Upper lobe of left lung (tissue), 4 donors: Measurements from ENCODE around the gene KLC1.

Experiments
- EP300 ChIP-seq, 4 donors: sonication (generic); formaldehyde crosslinking; IDR thresholded peaks; one replicate each; pipeline ENCODE4 v1.5.1; 2017; ENCODE audit warnings: antibody characterized with exemption in 4 of 4, control low read depth in 2 of 4
- POLR2A ChIP-seq, 4 donors: fragments of 450-650 bp; IDR thresholded peaks; one replicate each; pipeline ENCODE4 v1.5.1; 2016 to 2017; ENCODE audit warnings: antibody characterized with exemption in 4 of 4, mild to moderate bottlenecking in 2 of 4
- POLR2AphosphoS5 ChIP-seq, 2 donors: sonication (generic); formaldehyde crosslinking; IDR thresholded peaks; one replicate each; pipeline ENCODE4 v1.5.1; 2017; ENCODE audit warnings: antibody characterized with exemption in 2 of 2
- TF ChIP-seq, protein P1 (sequence below), 6 experiments: fragments of 450-650 bp in 4 of 6; fragments of 200-600 bp in 2 of 6; sonication (generic) in 2 of 6; IDR thresholded peaks; one replicate each; pipeline ENCODE4 v1.5.1; 2016 to 2019; ENCODE audit warnings: antibody characterized with exemption in 6 of 6

DNA sequence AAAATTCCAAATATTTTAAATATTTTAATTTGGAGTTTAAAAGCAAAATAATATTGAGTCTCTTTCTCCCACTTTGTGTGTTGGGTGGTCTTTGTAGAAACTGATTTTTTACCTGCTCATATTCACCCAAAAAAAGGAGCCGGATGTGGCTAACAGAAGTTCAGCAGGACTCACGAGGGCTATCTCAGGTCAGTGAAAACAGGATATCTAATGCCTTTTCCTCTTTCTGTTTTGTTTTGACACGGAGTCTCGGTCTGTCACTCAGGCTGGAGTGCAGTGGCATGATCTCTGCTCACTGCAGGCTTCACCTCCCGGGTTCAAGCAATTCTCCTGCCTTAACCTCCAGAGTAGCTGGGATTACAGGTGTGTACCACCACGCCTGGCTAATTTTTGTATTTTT, 35.4 kb upstream of the KLC1 start:
- TF ChIP-seq, protein P1, sequence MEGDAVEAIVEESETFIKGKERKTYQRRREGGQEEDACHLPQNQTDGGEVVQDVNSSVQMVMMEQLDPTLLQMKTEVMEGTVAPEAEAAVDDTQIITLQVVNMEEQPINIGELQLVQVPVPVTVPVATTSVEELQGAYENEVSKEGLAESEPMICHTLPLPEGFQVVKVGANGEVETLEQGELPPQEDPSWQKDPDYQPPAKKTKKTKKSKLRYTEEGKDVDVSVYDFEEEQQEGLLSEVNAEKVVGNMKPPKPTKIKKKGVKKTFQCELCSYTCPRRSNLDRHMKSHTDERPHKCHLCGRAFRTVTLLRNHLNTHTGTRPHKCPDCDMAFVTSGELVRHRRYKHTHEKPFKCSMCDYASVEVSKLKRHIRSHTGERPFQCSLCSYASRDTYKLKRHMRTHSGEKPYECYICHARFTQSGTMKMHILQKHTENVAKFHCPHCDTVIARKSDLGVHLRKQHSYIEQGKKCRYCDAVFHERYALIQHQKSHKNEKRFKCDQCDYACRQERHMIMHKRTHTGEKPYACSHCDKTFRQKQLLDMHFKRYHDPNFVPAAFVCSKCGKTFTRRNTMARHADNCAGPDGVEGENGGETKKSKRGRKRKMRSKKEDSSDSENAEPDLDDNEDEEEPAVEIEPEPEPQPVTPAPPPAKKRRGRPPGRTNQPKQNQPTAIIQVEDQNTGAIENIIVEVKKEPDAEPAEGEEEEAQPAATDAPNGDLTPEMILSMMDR (IDR thresholded peaks at IDR 0.05), result no peak
- no peak for TF ChIP-seq POLR2A (IDR thresholded peaks at IDR 0.05)
- no peak for TF ChIP-seq POLR2AphosphoS5 (IDR thresholded peaks at IDR 0.05)
- no peak for TF ChIP-seq EP300 (IDR thresholded peaks at IDR 0.05)
